NCI-H526 (cell line): ENCODE data around the gene CALU.

Experiments used
- DNase-seq, 2 experiments: peaks; one replicate each; lab custom pipeline; 2025; lab: John Stamatoyannopoulos, UW

The CALU gene

GRCh38 chr7:128752251-128752650 is 13.1 kb downstream of the CALU start:
- DNase-seq: no peak

GRCh38 chr7:128755075-128755818 is 16.1 kb downstream of the CALU start:
- no peak for DNase-seq

- DNase-seq: no peak
These were observed 16.8 kb downstream of the CALU start for GRCh38 chr7:128755819-128756476.

- DNase-seq: no peak
These were observed 18.0 kb downstream of the CALU start for GRCh38 chr7:128757203-128757602.

- no peak for DNase-seq
These were observed 19.4 kb downstream of the CALU start for GRCh38 chr7:128758553-128758952.

- DNase-seq: no peak
These were observed 20.1 kb downstream of the CALU start for GRCh38 chr7:128759242-128759641.

GRCh38 chr7:128763541-128763940 is 24.4 kb downstream of the CALU start:
- DNase-seq: no peak

- DNase-seq: no peak
These were observed 28.4 kb downstream of the CALU start for GRCh38 chr7:128767475-128768110.

GRCh38 chr7:128770233-128770632 is 31.1 kb downstream of the CALU start:
- DNase-seq: no peak

- DNase-seq: no peak
These were observed 34.4 kb downstream of the CALU start for GRCh38 chr7:128773604-128774003.

GRCh38 chr7:128774029-128774689 is 35.0 kb downstream of the CALU start:
- DNase-seq: no peak

GRCh38 chr7:128774921-128775320 is 35.8 kb downstream of the CALU start:
- no peak for DNase-seq

GRCh38 chr7:128775744-128776474 is 36.8 kb downstream of the CALU start, which contains the start of gene OPN1SW:
OPN1SW (minus strand) TSS chr7:128775794; CDS start chr7:128775781, 13 bp downstream.
- DNase-seq: no peak

GRCh38 chr7:128777156-128778123 is 38.3 kb downstream of the CALU start:
- no peak for DNase-seq

GRCh38 chr7:128778946-128779345 is 39.8 kb downstream of the CALU start:
- DNase-seq: no peak

GRCh38 chr7:128781126-128781525 is 42.0 kb downstream of the CALU start:
- DNase-seq: no peak

- no peak for DNase-seq
These were observed 42.7 kb downstream of the CALU start for GRCh38 chr7:128781851-128782250.

GRCh38 chr7:128783143-128783861 is 44.1 kb downstream of the CALU start:
- DNase-seq: no peak

GRCh38 chr7:128785738-128786137 is 46.6 kb downstream of the CALU start:
- DNase-seq: no peak
